ENCODE results near the gene ATP10D. TPM values are rescaled to one million over a fixed set of nuclear protein-coding genes. Genes with fewer than 3 reads are reported as not detected.

Gene ATP10D
- total RNA-seq, 1 experiment from 2014 or later: 3.8 TPM

GRCh38 chr4:47534772-47535171, 49.7 kb downstream of the ATP10D start:
- H3K18ac ChIP-seq (ENCODE audit: insufficient read length, low read depth, low read length): no peak overlapping the region
- no peak overlapping the region for H2BK20ac ChIP-seq (ENCODE audit: low read depth, low read length, poor library complexity, severe bottlenecking)
- no peaks in the 10 kb centered on the region for H3K79me1 ChIP-seq (ENCODE audit: insufficient read depth, low read depth, low read length, poor library complexity, severe bottlenecking)
- Mint-ChIP-seq H3K4me1 (peaks cover 15 to 19% of the 10 kb centered on the region in 2 experiments), H3K9me3 (peaks cover under 1 to 4% of the 10 kb centered on the region in 2 experiments; a peak in 4 of 5 replicates), H3K36me3 (ENCODE audit: insufficient read depth in 1 of 3, low read depth in 3 of 3) (peaks cover 0 to 12% (median 0%) of the 10 kb centered on the region in 3 experiments; a peak in 2 of 7 replicates), H3K27ac (no peak overlapping the region), H3K27me3 (ENCODE audit: low read depth) (no peaks in the 10 kb centered on the region), H3K4me3 (no peak overlapping the region)
- no peak overlapping the region for H3K9ac ChIP-seq (ENCODE audit: extremely low read depth, insufficient read length, low read length)
- TF ChIP-seq, protein P1, sequence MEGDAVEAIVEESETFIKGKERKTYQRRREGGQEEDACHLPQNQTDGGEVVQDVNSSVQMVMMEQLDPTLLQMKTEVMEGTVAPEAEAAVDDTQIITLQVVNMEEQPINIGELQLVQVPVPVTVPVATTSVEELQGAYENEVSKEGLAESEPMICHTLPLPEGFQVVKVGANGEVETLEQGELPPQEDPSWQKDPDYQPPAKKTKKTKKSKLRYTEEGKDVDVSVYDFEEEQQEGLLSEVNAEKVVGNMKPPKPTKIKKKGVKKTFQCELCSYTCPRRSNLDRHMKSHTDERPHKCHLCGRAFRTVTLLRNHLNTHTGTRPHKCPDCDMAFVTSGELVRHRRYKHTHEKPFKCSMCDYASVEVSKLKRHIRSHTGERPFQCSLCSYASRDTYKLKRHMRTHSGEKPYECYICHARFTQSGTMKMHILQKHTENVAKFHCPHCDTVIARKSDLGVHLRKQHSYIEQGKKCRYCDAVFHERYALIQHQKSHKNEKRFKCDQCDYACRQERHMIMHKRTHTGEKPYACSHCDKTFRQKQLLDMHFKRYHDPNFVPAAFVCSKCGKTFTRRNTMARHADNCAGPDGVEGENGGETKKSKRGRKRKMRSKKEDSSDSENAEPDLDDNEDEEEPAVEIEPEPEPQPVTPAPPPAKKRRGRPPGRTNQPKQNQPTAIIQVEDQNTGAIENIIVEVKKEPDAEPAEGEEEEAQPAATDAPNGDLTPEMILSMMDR (conservative IDR thresholded peaks at IDR 0.05): no peak
- H3K56ac ChIP-seq (ENCODE audit: insufficient read length, low read depth, low read length): no peak overlapping the region
- H2BK12ac ChIP-seq (ENCODE audit: insufficient read length, low read depth, low read length): no peak overlapping the region
- no peak overlapping the region for H4K8ac ChIP-seq (replicated peaks; ENCODE audit: insufficient read length, low read depth, low read length)
- WGBS (ENCODE audit: extremely low coverage, insufficient read length, low lambda C conversion rate): no CpG with 5 or more reads among the region's 1 CpG
- no peak overlapping the region for H3K4me2 ChIP-seq (ENCODE audit: insufficient read depth, insufficient read length, low read length)
- H2BK120ac ChIP-seq (ENCODE audit: low read depth, low read length, poor library complexity, severe bottlenecking): no peak overlapping the region
- no peaks in the 10 kb centered on the region for H4K20me1 ChIP-seq (ENCODE audit: control insufficient read depth, insufficient read depth, insufficient read length)
- H3K79me2 ChIP-seq (ENCODE audit: insufficient read depth, low read length): no peaks in the 10 kb centered on the region
- H3K27me3 ChIP-seq (ENCODE audit: insufficient read depth, low read length): no peaks in the 10 kb centered on the region
- no peak overlapping the region for H2BK15ac ChIP-seq (ENCODE audit: low read depth, low read length)
- no peak overlapping the region for H4K91ac ChIP-seq (ENCODE audit: insufficient read length, low read depth, low read length)
- no peak overlapping the region for H3T11ph ChIP-seq (ENCODE audit: low read length)
- peaks cover 3% of the 10 kb centered on the region; the same call in 1 of the 2 replicates for H3K4me1 ChIP-seq (ENCODE audit: insufficient read depth, low read length)
- no peak overlapping the region for H2AK5ac ChIP-seq (ENCODE audit: insufficient read length, low read length)
- H3K14ac ChIP-seq (ENCODE audit: insufficient read depth, low read length): no peak overlapping the region
- H3K27ac ChIP-seq (ENCODE audit: insufficient read length, low read depth, low read length): no peak overlapping the region
- H3K23me2 ChIP-seq (ENCODE audit: insufficient read length, low read depth, low read length, poor library complexity, severe bottlenecking): no peaks in the 10 kb centered on the region
- no peak overlapping the region for H2AFZ ChIP-seq (ENCODE audit: low read length)
- no peak overlapping the region for H3K23ac ChIP-seq (ENCODE audit: insufficient read length, low read depth, low read length)
- H4K5ac ChIP-seq (ENCODE audit: insufficient read length, low read depth, low read length): no peak overlapping the region
- no peak for DNase-seq
- no peaks in the 10 kb centered on the region for H3K9me3 ChIP-seq (ENCODE audit: control insufficient read depth, low read depth, low read length)
- H2BK5ac ChIP-seq (ENCODE audit: insufficient read length, low read length): no peak overlapping the region
- no peak overlapping the region for H3K4ac ChIP-seq (ENCODE audit: low read depth, low read length)
